Measurements from ENCODE around the gene RAD51B.

- TF ChIP-seq CTCF (conservative IDR thresholded peaks at IDR 0.05; ENCODE audit: low read depth, low read length) (no peak), EZH2 (IDR thresholded peaks at IDR 0.05; ENCODE audit: borderline replicate concordance, low read depth, low read length, poor library complexity, severe bottlenecking) (no peak)
Observed at GRCh38 chr14:68139431-68140075, 320.0 kb downstream of the RAD51B start.

Data from A673 (cell line).